ENCODE measurements around the gene NUB1. TPM values are rescaled to one million over a fixed set of nuclear protein-coding genes. Genes with fewer than 3 reads are reported as not detected.
A peak's percentile ranks its signal among the peaks of the same experiment; 100 is the strongest.

NUB1 gene
- 54.0 and 56.6 TPM in 2 replicates for polyA plus RNA-seq (2012; rRNA removed)
- polyA plus RNA-seq (2012; cell fraction: cytosol; rRNA removed): 57.7 and 66.5 TPM in 2 replicates
- 47.8 and 62.1 TPM in 2 replicates for polyA plus RNA-seq (2012; cell fraction: nucleus; rRNA removed)

GRCh38 chr7:151341357-151342101, at the start of gene NUB1:
Gene NUB1, plus strand, starts transcription at chr7:151341812. Its CDS starts 3,538 bp downstream, at chr7:151345350.
- H3K9me2 ChIP-seq: no peaks in the 10 kb centered on the region
- ChIA-PET CTCF (interaction anchor here (0.6 to 6.2 kb wide), 9 partner anchors 12 to 441 kb away, joined by 3 to 84 read pairs (median 6); no protein-coding TSS in a partner anchor), POLR2A (interaction anchor here (0.7 to 1.4 kb wide), 5 partner anchors 16 to 256 kb away, joined by 3 read pairs; no protein-coding TSS in a partner anchor)
- peak within 1 kb of the TSS; percentile 38 to 56; a peak in 3 of 4 replicates for H3K27ac ChIP-seq (ENCODE audit: low read depth in 2 of 2, low read length in 1 of 2)
- DNase-seq: peak; percentile 99
- peaks cover 17% of the 10 kb centered on the region for H3F3A ChIP-seq (replicated peaks; ENCODE audit: insufficient read depth)
- 0 out of 2 replicates have a peak, but pooled peaks cover 2% of the 10 kb centered on the region for H4K20me1 ChIP-seq (ENCODE audit: insufficient read depth)
- peak within 1 kb of the TSS; percentile 81 to 93 for H3K4me3 ChIP-seq (ENCODE audit: low read depth in 2 of 2, low read length in 1 of 2)
- 6% methylated on average over 63 of the region's 72 CpGs for WGBS (ENCODE audit: low lambda C conversion rate)
- H3K4me1 ChIP-seq (ENCODE audit: control insufficient read depth in 1 of 2, insufficient read depth in 2 of 2, low read depth in 1 of 2, low read length in 1 of 2): peaks cover 15 to 17% of the 10 kb centered on the region in 2 experiments
- no peak for TF ChIP-seq TCF12 (IDR thresholded peaks at IDR 0.05)
- TF ChIP-seq SIN3A (IDR thresholded peaks at IDR 0.05; ENCODE audit: borderline replicate concordance, low read depth, low read length): peak; percentile 81; the same call in 1 of the 2 replicates
- TF ChIP-seq TAF1 (IDR thresholded peaks at IDR 0.05; ENCODE audit: borderline replicate concordance, low read depth, low read length): peak; percentile 76; the same call in 1 of the 2 replicates
- TF ChIP-seq MXI1 (IDR thresholded peaks at IDR 0.05; ENCODE audit: low read depth, low read length): peak; percentile 94
- TF ChIP-seq ELF1 (IDR thresholded peaks at IDR 0.05): peak; percentile 75
- TF ChIP-seq NRF1 (IDR thresholded peaks at IDR 0.05; ENCODE audit: low read depth, low read length): peak; percentile 54
- TF ChIP-seq CHD2 (IDR thresholded peaks at IDR 0.05; ENCODE audit: low read length, partially characterized antibody): peak; percentile 72
- TF ChIP-seq YY1 (IDR thresholded peaks at IDR 0.05; ENCODE audit: low read depth): peak; percentile 40; the same call in 1 of the 2 replicates
- TF ChIP-seq CTCF (IDR thresholded peaks at IDR 0.05): no peak
- peak; percentile 86 for TF ChIP-seq MAX (IDR thresholded peaks at IDR 0.05; ENCODE audit: low read depth)
- TF ChIP-seq FOXM1 (IDR thresholded peaks at IDR 0.05; ENCODE audit: low read depth): no peak
- no peak for TF ChIP-seq RAD21 (IDR thresholded peaks at IDR 0.05; ENCODE audit: low read length)
- peak; percentile 91 for TF ChIP-seq GABPA (IDR thresholded peaks at IDR 0.05; ENCODE audit: low read depth)
- TF ChIP-seq POLR2AphosphoS5 (IDR thresholded peaks at IDR 0.05; ENCODE audit: low read depth, low read length): peak; percentile 79
- peaks cover 18% of the 10 kb centered on the region in 2 experiments for H3K36me3 ChIP-seq (replicated peaks in 1 of 2; ENCODE audit: control insufficient read depth in 1 of 2, insufficient read depth in 2 of 2, low read length in 1 of 2)
- H2AFZ ChIP-seq (ENCODE audit: low read depth): peak within 1 kb of the TSS; percentile 82
- H3K27me3 ChIP-seq (ENCODE audit: insufficient read depth): no peaks in the 10 kb centered on the region
- H3K79me2 ChIP-seq (ENCODE audit: insufficient read depth): peaks cover 30% of the 10 kb centered on the region
- no peaks in the 10 kb centered on the region for H3K9me3 ChIP-seq
- peak within 1 kb of the TSS; percentile 72 for H3K9ac ChIP-seq
- H3K4me2 ChIP-seq: peak within 1 kb of the TSS; percentile 77

GRCh38 chr7:151292850-151293249, 48.8 kb upstream of the NUB1 start:
- no peaks in the 10 kb centered on the region for H3K4me1 ChIP-seq (ENCODE audit: control insufficient read depth in 1 of 2, insufficient read depth in 2 of 2, low read depth in 1 of 2, low read length in 1 of 2)
- ChIA-PET POLR2A (no interaction called here), CTCF (interaction anchor here (0.9 to 1.7 kb wide), 4 partner anchors 9 to 49 kb away, joined by 3 to 8 read pairs (median 5); no protein-coding TSS in a partner anchor)
- no peak for TF ChIP-seq NRF1 (IDR thresholded peaks at IDR 0.05; ENCODE audit: low read depth, low read length)
- TF ChIP-seq RAD21 (IDR thresholded peaks at IDR 0.05; ENCODE audit: low read length): no peak
- TF ChIP-seq JUND (IDR thresholded peaks at IDR 0.05): no peak
- no peak for TF ChIP-seq TAF1 (IDR thresholded peaks at IDR 0.05; ENCODE audit: borderline replicate concordance, low read depth, low read length)
- TF ChIP-seq PBX3 (IDR thresholded peaks at IDR 0.05): no peak
- no peak for TF ChIP-seq IRF3 (IDR thresholded peaks at IDR 0.05; ENCODE audit: low read depth, low read length)
- TF ChIP-seq EZH2phosphoT487 (IDR thresholded peaks at IDR 0.05; ENCODE audit: borderline replicate concordance, low read depth): no peak
- TF ChIP-seq POLR2AphosphoS5 (IDR thresholded peaks at IDR 0.05; ENCODE audit: low read depth, low read length): no peak
- TF ChIP-seq TCF12 (IDR thresholded peaks at IDR 0.05): no peak
- 0 out of 2 replicates have a peak, but pooled peaks cover 5% of the 10 kb centered on the region for H3K9me3 ChIP-seq
- no peak for DNase-seq
- 47% methylated on average over 3 of the region's 3 CpGs for WGBS (ENCODE audit: low lambda C conversion rate)
- H3K79me2 ChIP-seq (ENCODE audit: insufficient read depth): no peaks in the 10 kb centered on the region
- H3F3A ChIP-seq (replicated peaks; ENCODE audit: insufficient read depth): no peaks in the 10 kb centered on the region
- no peaks in the 10 kb centered on the region for H3K36me3 ChIP-seq (replicated peaks in 1 of 2; ENCODE audit: control insufficient read depth in 1 of 2, insufficient read depth in 2 of 2, low read length in 1 of 2)
- H2AFZ ChIP-seq (ENCODE audit: low read depth): no peak overlapping the region
- H3K9ac ChIP-seq: no peak overlapping the region
- H3K9me2 ChIP-seq: no peaks in the 10 kb centered on the region
- peaks cover 27% of the 10 kb centered on the region; the same call in 1 of the 2 replicates for H3K27me3 ChIP-seq (ENCODE audit: insufficient read depth)
- H3K27ac ChIP-seq (ENCODE audit: low read depth in 2 of 2, low read length in 1 of 2): no peak overlapping the region
- H3K4me3 ChIP-seq (ENCODE audit: low read depth in 2 of 2, low read length in 1 of 2): no peak overlapping the region
- H4K20me1 ChIP-seq (ENCODE audit: insufficient read depth): no peaks in the 10 kb centered on the region
- H3K4me2 ChIP-seq: no peak overlapping the region

Measured in SK-N-SH (cell line).